Mucosa of stomach (tissue), 1 donor: ENCODE data around the gene RASGRP4.
A peak's percentile ranks its signal among the peaks of the same experiment; 100 is the strongest.
"Not testable (repeated sequence)": the region's sequence is repeated elsewhere in the genome, so short reads cannot be mapped to it uniquely, and the experiment has no call there.

Experiments
- H3K27me3 ChIP-seq: one replicate; pipeline ENCODE4 v1.7.0; 2013; ENCODE audit warnings: mild to moderate bottlenecking, low read length; ENCODE audit not compliant: control insufficient read depth, insufficient read depth
- H3K36me3 ChIP-seq: one replicate; pipeline ENCODE4 v1.7.0; 2013; ENCODE audit warnings: low read length; ENCODE audit not compliant: control insufficient read depth, insufficient read depth
- H3K4me1 ChIP-seq: one replicate; pipeline ENCODE4 v1.7.0; 2013; ENCODE audit warnings: mild to moderate bottlenecking, low read length; ENCODE audit not compliant: control insufficient read depth, insufficient read depth
- H3K4me3 ChIP-seq: one replicate; pipeline ENCODE4 v1.7.0; 2013; ENCODE audit warnings: low read length
- H3K9ac ChIP-seq: one replicate; pipeline ENCODE4 v1.7.0; 2013; ENCODE audit warnings: mild to moderate bottlenecking, low read length, moderate library complexity
- H3K9me3 ChIP-seq: one replicate; pipeline ENCODE4 v1.7.0; 2013; ENCODE audit warnings: mild to moderate bottlenecking, low read length, moderate library complexity; ENCODE audit not compliant: control insufficient read depth
- donor health status: Pancreatic carcinoma.

The RASGRP4 gene

GRCh38 chr19:38425222-38425809 lies 703 bp downstream of the RASGRP4 start:
- Histone ChIP-seq H3K9me3 (no peaks in the 10 kb centered on the region), H3K36me3 (no peaks in the 10 kb centered on the region), H3K9ac (no peak overlapping the region), H3K4me1 (no peaks in the 10 kb centered on the region), H3K4me3 (no peak overlapping the region), H3K27me3 (peaks cover 4% of the 10 kb centered on the region)

- Histone ChIP-seq H3K9me3 (no peaks in the 10 kb centered on the region), H3K27me3 (peaks cover 10% of the 10 kb centered on the region), H3K9ac (no peak overlapping the region), H3K36me3 (no peaks in the 10 kb centered on the region), H3K4me3 (no peak overlapping the region), H3K4me1 (no peaks in the 10 kb centered on the region)
These were observed 1.7 kb downstream of the RASGRP4 start for GRCh38 chr19:38424272-38424671.

GRCh38 chr19:38422438-38422837 lies 3.6 kb downstream of the RASGRP4 start:
- peaks cover 18% of the 10 kb centered on the region for H3K27me3 ChIP-seq
- H3K9ac ChIP-seq: no peak overlapping the region
- H3K36me3 ChIP-seq: no peaks in the 10 kb centered on the region
- no peaks in the 10 kb centered on the region for H3K9me3 ChIP-seq
- peaks cover 9% of the 10 kb centered on the region for H3K4me1 ChIP-seq
- no peak overlapping the region for H3K4me3 ChIP-seq

- Histone ChIP-seq H3K4me3 (no peak overlapping the region), H3K27me3 (peaks cover 23% of the 10 kb centered on the region), H3K9me3 (no peaks in the 10 kb centered on the region), H3K9ac (no peak overlapping the region), H3K4me1 (peaks cover 9% of the 10 kb centered on the region), H3K36me3 (no peaks in the 10 kb centered on the region)
These were observed 4.2 kb downstream of the RASGRP4 start for GRCh38 chr19:38421856-38422255.

- Histone ChIP-seq H3K4me3 (no peak overlapping the region), H3K4me1 (peaks cover 9% of the 10 kb centered on the region), H3K27me3 (peaks cover 25% of the 10 kb centered on the region), H3K36me3 (no peaks in the 10 kb centered on the region), H3K9ac (no peak overlapping the region), H3K9me3 (no peaks in the 10 kb centered on the region)
These were observed 5.1 kb downstream of the RASGRP4 start for GRCh38 chr19:38420935-38421334.

GRCh38 chr19:38417544-38418506 lies 8.2 kb downstream of the RASGRP4 start:
- H3K9ac ChIP-seq: peak overlapping the region; percentile 7
- no peak overlapping the region for H3K4me3 ChIP-seq
- no peaks in the 10 kb centered on the region for H3K36me3 ChIP-seq
- H3K4me1 ChIP-seq: peaks cover 9% of the 10 kb centered on the region
- peaks cover 25% of the 10 kb centered on the region for H3K27me3 ChIP-seq
- H3K9me3 ChIP-seq: no peaks in the 10 kb centered on the region

DNA sequence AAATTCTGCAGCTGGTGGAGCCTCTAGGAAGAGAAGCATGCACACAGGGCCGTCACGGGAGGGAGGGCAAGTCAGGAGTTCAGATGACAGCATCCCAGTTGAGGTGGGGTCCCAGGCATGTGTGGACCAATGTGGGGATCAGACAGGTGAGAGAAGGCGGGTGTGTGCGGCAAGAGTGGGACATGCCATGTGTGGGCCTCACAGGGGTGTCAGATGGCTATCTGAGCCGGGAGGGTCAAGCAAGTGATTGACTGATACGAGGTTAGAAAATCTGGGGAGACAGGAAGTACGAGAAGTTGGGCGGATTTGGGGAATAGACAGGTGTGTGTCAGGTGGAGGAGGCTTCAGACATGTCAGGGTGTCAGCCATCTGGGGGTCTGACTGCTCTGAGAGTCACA lies 8.9 kb downstream of the RASGRP4 start:
- peaks cover 25% of the 10 kb centered on the region for H3K27me3 ChIP-seq
- H3K4me3 ChIP-seq: no peak overlapping the region
- peaks cover 9% of the 10 kb centered on the region for H3K4me1 ChIP-seq
- no peaks in the 10 kb centered on the region for H3K36me3 ChIP-seq
- H3K9ac ChIP-seq: no peak overlapping the region
- no peaks in the 10 kb centered on the region for H3K9me3 ChIP-seq

- Histone ChIP-seq H3K27me3 (peaks cover 15% of the 10 kb centered on the region), H3K36me3 (no peaks in the 10 kb centered on the region), H3K4me3 (no peak overlapping the region), H3K4me1 (peaks cover 9% of the 10 kb centered on the region), H3K9ac (no peak overlapping the region), H3K9me3 (no peaks in the 10 kb centered on the region)
These were observed 12.6 kb downstream of the RASGRP4 start for GRCh38 chr19:38413416-38413815.

DNA sequence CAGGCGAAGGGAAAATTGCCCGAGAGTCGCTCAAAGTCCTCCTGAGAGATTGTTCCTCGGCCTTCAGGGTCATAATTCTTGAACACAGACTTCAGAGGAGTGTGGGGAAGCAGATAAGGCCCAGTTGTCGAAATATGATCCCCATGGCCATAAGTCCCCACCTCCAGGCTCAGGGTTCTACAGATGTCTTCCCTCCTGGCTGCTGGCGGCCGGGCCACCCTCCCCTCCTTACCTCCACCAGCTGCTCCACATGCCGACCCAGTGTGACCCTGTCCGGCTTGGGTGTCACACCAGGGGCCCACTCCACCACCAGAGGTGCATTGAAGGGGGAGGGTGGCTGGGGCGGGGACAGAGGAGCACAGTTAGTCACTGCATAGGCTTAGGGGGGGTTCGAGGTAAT lies 13.1 kb downstream of the RASGRP4 start:
- Histone ChIP-seq H3K36me3 (no peaks in the 10 kb centered on the region), H3K27me3 (peaks cover 11% of the 10 kb centered on the region), H3K4me1 (peaks cover 5% of the 10 kb centered on the region)

DNA sequence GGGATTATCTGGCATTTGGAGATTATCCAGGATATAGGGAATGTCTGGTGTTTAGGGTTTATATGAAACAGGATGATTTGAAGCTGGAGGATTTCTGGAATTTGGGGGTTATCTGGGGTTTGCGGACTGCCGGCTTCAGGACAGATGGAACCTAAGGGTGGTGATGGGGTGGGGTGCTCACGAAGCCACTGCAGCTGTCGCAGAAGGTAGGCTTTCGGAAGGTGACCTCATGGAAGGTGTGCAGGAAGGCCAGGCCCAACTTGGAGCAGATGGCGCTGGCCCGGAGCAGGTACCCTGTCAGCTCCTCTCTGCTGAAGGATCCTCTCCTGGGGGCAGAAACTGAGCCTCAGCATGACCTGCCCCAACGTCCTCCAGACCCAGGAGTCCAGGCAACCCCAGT lies 13.5 kb downstream of the RASGRP4 start:
- peaks cover under 1% of the 10 kb centered on the region for H3K4me1 ChIP-seq
- H3K9ac ChIP-seq: no peak overlapping the region
- peaks cover 8% of the 10 kb centered on the region for H3K27me3 ChIP-seq
- H3K9me3 ChIP-seq: no peaks in the 10 kb centered on the region
- H3K4me3 ChIP-seq: no peak overlapping the region
- no peaks in the 10 kb centered on the region for H3K36me3 ChIP-seq

More for the DNA sequence above, 13.1 kb downstream of the RASGRP4 start:
- no peak overlapping the region for H3K4me3 ChIP-seq
- H3K9ac ChIP-seq: no peak overlapping the region
- no peaks in the 10 kb centered on the region for H3K9me3 ChIP-seq

GRCh38 chr19:38411898-38412297 lies 14.1 kb downstream of the RASGRP4 start:
- not testable (repeated sequence) for H3K9me3 ChIP-seq, H3K4me3 ChIP-seq, H3K9ac ChIP-seq, H3K4me1 ChIP-seq, H3K36me3 ChIP-seq, H3K27me3 ChIP-seq

DNA sequence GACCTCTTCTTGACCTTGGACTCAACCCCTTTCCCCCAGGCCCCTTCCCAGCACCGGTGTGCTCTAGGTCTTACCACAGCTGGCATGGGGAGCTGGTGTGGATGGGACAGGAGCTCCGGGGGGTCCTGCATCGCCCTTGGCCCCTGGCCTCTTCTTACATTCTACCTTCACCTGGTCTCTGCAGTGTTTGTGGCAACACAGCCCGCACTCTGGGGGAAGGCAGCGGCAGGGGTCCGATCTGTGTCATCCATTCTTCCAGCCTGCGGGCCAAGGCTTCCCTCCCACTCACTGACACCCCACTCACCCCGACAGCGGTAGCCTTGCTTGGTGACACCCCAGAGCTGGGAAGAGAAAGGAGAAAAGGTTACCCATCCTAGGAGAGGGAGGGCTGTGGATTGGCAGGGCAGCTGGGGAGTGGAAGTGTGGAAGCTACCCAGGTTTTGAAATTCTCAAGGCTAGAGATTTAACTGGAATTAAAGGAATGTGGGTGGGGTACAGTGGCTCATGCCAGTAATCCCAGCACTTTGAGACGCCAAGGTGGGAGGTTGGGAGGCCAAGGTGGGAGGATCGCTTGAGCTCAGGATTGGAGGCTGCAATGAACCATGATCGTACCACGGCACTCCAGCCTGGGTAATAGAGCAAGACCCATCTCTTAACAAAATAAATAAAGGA lies 14.8 kb downstream of the RASGRP4 start:
- H3K36me3 ChIP-seq: no peaks in the 10 kb centered on the region
- H3K9ac ChIP-seq: no peak overlapping the region
- no peaks in the 10 kb centered on the region for H3K9me3 ChIP-seq
- no peaks in the 10 kb centered on the region for H3K4me1 ChIP-seq
- no peaks in the 10 kb centered on the region for H3K27me3 ChIP-seq
- no peak overlapping the region for H3K4me3 ChIP-seq
